COLO829 (cell line): ENCODE results near the gene IL32.

Source experiments
- DNase-seq: peaks from one replicate; pipeline ENCODE4 v3.0.0; 2012; ENCODE audit warnings: low spot score

IL32 gene

DNA sequence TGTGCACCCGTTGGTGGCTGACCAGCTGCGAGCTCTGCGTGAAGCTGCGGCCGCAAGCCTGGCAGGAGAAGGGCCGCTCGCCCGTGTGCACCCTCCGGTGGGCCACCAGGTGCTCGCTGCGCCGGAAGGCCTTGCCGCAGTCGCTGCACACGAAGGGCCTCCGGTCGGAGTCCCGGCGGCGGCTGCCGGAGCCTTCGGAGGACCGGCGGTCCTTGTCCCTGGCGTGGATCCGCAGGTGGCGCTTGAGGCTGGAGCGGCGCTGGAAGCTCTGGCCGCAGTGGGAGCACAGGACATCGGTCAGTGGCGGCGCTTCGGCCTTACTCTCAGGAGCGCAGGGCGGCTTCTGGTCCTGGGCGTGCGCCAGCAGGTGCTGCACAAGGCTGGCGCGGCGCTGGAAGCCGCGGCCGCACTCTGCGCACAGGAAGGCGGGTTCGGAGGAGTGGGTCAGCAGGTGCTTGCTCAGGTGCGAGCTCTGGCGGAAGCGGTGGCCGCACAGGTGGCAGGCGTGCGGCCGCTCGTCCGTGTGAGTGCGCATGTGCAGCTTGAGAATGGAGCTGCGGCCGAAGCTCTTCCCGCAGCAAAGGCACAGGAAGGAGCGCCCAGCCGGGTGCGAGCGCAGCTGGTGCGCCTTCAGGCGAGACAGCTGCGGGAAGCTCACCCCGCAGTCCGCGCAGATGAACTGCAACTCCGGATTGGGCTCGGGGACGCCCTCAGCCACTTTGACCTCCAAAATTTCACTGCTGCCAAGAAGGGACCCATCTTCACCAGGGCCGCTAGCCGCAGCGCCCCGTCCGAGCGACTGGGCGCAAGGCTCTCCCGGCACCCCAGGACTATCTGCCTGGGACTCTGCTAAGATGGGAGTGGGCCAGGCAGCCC is 24.5 kb downstream of the IL32 start:
- DNase-seq, result no peak

DNA sequence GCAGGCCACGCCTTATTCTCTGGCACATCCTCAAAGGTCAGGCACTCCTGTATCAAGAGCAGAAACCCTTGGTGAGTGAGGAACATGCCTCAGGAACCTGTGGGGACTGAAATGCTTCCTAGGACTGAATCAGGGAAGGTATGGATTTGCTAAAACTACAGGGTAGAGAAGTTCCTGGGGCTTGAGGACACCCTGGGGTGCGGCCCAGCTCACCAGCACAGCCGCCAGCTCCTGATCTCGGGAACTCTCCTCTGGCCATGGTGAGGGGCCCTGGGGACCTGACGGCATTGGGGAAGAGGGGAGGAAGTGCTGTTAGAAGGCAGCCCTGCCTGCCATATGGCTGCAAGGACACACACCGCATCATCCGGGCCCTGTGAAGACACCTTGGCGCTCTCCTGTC is 26.1 kb downstream of the IL32 start:
- DNase-seq, result no peak

DNA sequence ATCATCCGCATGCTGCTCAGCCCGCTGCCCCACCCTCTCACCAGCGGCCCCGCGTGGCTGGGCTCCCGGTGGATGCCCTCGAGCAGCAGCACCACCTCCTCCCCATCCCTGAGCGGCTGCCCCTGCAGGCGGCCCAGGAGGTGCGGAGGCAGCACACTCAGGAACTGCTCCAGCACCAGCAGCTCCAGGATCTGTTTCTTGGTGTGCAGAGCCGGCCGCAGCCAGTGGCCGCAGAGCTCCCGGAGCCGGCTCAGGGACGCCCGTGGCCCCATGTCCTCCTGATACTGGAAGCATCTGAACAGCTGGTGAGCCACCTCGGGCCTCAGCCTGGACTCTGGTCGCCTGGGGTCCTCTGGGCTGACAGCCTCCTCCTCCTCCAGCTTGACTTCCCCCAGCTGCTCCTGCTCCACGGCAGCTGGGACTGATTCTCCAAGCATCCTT is 27.1 kb downstream of the IL32 start:
- DNase-seq, result no peak

DNA sequence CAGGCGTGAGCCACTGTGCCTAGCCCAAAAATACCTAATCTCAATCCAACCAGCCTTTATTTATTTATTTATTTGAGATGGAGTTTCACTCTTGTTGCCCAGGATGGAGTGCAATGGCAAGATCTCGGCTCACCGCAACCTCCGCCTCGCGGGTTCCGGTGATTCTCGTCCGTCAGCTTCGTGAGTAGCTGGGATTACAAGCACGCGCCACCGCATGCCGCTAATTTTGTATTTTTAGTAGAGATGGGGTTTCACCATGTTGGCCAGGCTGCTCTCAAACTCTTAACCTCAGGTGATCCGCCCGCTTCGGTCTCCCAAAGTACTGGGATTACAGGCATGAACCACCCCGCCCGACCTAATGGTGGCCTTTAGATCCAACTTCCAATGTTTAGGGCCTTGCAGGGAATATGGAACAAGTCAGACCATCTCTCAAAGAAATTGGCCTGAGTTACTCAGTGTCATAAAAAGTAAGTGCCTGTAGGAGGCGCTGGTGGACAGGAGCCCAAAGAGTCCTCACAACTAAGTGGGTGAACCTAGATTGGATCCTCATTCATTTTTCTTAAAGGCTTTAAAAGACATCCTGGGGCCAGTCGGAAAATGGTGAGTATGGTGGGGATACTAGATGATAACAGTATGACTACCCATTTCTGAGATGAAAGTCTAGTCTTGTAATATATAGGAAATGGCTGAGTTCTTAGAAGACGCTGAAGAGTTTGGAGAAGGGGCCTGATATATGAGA is 29.0 kb downstream of the IL32 start:
- peak; percentile 48 for DNase-seq

DNA sequence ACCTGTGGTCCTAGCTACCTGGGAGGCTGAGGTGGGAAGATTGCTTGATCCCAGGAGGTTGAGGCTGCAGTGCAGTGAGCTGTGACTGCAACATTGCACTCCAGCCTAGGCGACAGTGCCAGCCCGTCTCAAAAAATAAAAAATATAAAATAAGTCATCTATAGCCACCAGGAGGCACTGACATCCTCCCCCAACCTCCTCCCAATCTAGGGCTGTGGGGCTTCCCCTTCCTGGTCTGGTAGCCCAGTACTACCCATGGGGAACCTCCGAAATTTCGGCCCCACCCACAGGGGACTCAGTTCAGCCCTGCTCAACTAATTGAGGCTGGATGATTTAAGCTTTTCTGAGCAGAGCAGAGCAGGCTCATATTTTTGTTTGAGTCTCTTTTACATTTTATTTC is 30.4 kb downstream of the IL32 start:
- DNase-seq, result no peak

DNA sequence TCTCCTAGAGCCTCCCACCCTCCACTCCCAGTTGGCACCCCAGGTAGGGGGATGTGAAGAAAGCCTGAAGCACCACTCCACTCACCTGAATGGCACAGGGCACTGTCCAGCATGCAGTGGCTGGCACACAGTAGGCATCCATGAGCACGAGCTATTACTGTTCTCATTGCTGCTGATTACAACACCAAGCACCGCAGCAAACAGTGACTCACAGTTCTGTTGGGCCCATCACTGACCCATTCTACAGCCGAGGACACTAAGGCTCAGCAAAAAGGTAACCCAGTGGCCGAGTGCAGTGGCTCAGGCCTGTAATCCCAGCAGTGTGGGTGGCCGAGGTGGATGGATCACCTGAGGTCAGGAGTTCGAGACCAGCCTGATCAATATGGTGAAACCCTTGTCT is 30.9 kb downstream of the IL32 start:
- DNase-seq, result no peak

DNA sequence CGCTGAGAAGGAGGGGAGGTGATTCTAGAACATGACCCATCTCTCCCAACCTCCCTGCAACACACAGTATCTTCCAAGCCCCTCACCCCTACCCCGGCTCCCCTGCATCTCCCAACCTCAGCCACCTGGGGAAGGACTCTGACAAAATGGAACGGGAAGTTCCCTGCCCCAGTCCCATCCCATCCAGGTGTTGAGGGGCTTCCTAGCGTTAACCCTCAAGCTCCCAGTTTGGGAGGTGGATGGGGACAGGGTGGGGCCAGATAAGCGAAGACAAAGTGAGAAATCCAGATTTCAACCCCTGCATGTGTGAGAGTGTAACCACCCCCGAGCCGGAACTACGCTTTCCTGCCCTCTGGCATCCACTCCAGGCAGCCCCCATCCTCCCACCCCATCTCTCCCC is 31.8 kb downstream of the IL32 start:
- no peak for DNase-seq

DNA sequence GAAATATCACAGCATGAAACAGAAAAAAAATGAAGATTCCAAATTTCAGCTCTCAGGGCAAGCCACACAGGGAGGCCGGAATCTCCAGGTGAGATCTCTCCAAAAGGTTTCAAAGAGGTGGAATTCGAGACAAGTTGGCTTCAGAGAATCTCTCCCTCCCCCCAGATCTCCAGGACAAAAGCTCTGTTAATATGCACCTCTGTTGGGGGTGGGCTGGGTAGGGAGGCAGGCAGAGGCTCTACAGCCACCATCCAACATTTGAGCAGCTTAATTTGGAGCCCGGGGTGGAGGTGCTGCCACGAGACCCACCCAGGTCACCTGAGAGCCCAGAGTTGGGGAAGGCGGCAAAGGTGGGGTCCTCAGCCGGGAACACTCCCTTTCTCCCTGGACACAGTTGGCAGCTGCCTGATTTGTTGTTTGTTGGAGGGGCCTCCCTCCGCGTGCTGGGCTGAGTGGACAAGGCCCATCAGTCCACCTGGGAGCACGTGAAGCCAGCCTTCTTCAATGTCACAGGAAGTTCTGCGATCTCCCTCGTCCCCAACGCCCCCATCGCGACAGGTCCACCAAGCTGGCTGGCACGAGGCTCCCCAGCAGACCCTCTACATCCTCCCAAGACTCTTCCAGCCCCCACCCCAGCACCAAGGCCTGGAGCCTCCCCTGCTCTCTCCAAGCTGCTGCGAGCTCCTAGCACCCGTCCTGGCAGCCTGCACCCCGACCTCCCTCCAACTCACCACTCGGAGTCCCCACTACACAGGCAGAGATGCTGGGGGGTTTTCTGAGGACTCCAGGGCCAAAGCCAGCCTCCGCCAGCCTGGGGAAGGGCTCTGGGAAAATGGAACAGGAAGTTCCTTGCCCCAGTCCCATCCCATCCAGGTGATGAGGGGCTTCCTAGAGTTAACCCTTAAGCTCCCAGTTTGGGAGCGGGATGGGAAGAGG is 33.3 kb downstream of the IL32 start, which contains the start of gene ZSCAN10:
Gene ZSCAN10 (minus strand): TSS at position 836 of the 936 bp plus-strand sequence. CDS start 6,357 bp downstream, outside the sequence.
- no peak for DNase-seq

DNA sequence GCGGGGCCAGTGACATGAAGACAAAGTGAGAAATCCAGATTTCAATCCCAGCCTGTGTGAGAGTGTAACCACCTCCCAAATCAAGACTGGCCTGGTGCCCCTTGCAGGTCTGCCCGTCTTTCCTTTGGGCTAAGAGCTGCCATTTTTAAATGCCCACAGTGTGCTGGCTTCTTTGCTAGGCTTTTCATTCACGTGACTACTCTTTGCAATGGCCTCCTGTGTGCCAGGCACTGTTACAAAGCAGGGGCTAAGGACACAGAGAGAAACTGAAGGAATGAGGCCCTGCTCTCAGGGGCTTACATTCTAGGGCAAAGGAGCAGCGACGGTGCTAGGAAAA is 33.9 kb downstream of the IL32 start:
- no peak for DNase-seq

DNA sequence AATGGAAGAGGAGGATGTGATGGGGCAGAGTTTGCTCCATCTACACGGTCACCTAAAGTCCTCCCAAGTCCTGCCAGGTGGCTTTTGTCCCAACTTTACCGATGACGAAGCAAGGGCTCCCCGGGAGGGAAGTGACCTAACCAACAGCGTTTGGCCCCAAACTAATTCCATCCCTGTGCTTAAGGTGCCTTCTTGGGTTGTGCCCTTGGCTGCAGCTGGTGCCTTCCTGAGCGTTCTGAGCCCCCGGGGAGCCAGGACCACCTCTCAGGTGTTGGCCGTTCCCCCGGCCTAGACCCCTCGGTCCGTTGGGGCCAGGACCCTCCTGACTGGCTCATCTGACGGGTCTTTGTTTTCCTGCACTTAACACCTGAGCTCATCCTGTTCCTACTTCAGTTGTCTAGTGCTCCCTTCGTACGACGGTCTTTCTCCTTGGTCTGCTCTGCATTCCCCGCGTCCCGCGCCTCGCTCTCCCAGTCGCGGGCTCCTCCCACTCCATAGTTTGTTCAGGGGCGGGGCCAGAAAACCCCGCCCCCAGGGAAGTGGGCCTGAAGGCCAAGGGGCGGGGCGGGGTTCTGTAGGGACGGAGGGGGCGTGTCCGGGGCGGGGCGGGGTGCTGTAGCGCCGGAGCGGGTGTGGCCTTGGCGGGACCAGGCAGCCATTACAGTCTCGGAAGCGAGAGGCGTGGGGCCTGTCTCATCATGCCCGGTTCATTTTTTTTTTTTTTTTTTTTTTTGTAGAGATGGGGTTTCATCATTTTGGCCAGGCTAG is 34.5 kb downstream of the IL32 start:
- DNase-seq, result peak; percentile 98

DNA sequence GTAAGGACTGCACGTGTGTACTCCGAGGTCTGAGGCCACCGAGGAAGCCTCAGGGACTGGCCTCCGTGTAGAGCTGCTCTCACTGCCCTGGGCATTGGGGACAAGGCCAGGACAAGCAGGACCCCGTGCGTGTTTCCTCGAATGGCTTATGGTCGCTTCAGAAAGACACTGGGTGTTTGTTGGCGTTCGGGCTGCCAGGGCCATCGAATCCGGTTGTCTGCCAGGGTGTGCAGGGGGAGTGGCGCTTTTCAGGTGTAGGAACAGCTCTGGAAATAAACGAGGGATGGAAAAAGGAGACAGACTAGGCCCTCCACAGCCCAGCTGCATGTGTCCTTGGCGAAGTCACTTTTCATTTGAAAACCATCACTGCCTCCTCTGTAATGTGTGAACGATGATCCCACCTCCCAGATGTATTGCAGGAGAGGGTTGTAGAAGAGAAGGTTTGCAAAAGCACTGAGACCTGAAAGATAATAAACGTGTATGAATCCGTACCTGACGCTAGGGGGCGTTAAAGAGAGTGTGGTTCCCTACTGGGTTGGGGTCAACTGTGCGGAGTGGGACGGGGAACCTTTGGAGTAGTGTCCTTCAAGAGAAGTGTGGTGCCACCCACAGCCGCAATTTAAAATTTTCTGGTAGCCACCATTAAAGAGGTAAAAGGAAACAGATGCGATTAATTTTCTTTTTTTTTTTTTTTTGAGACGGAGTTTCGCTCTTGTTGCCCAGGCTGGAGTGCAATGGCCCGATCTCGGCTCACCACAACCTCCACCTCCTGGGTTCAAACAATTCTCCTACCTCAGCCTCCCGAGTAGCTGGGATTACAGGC is 35.8 kb downstream of the IL32 start:
- DNase-seq, result no peak

DNA sequence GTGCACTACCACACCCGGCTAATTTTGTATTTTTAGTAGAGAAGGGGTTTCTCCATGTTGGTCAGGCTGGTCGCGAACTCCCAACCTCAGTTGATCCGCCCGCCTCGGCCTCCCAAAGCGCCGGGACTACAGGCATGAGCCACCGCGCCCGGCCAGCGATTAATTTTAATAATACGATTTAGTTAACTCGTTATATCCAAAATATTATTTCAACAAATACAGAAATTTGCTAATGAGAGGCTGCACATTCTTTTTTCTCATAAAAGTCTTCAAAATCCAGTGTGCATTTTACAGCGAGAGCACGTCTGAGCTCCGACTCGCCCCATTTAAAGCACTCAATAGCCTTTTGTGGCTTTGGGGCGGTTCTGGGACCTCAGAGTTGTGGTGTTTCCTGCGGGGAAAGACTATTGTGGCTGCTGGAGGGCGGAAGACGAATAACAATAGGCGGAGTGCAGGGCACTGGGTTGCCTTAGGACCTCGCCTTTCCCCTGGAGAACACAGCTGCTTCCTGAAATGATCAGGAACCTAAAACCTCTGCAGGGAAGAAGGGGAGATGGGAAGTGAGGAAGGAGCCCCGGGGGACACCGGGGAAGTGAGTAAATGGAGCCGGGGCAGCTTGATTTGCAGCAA is 36.5 kb downstream of the IL32 start:
- no peak for DNase-seq

DNA sequence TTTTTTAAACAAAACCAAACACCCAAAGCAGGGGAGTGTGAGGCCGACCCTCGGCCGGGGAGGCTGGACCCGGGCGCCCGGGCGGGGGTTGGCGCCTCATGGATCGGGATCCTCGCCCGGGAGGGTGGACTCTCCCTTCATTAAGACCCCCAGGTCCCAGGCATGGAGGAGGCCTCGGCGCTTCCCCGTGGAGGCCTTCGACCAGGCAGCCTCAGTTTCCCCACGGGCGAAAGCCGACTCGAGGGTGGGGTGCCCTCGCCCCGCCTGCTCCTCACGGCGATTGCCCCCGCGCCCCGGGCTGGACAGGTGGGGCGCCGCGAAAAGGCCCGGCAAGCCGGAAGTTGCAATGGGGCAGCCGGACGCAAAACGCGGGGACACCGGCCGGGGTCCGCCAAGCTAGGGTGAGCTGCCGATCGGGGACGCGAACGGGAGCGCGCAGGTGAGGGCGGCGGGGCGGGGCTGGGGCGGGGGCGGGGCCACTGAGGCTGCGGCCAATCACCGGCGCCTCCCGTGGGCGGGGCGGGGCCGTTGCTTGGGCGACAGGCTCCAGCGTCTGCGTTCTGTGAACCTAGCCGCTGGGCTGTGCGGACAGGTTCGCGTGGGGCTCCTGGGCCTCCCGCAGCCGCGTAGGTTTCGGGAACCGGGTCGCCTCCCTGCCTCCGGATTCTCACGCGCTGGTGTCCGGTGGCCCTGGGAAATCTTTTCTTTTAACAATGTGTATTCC is 40.9 kb downstream of the IL32 start:
- peak; percentile 93 for DNase-seq

DNA sequence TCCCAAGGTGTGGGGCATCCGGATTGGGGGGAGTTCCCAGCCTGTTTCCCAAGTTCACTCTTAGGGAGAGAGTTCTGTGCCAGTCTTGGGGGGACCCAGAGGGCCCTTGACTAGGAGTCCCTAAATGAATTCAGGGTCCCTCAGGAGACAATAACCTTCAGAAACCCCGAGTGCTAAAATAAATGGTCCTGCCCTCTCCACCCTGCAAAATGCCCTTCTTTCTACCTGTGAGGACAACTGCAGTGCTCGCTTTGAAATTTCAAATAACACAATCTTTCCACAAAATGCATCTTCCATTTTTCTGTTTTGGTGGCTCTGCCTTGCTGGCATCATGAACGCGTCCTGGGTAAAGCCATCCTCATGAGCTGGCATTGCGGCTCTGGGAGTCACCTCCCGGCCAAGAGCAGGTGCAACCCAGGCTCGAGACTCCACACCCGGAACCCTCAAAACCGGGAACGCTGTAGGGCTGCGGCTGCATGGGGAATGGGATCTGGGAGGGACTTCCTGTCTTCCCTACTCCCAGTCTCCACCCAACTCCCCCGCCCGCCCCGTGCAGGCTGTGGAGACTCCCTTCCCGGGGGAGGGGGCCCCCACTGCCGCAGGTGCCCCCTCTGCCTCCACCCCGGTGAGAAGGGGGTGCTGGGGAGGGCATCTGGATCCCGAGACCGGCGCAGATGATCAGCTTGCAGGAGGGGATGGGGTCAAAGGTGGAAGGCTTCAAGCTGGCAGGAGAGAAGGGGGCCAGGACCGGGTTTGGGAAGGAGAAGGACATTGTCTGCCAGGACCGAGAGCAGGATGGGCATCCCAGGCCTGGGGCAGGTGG is 46.8 kb downstream of the IL32 start, which contains the start of gene ZNF205:
Gene ZNF205 (plus strand): TSS at position 529 of the 823 bp plus-strand sequence. CDS start 845 bp downstream, outside the sequence.
- DNase-seq, result peak; percentile 90

DNA sequence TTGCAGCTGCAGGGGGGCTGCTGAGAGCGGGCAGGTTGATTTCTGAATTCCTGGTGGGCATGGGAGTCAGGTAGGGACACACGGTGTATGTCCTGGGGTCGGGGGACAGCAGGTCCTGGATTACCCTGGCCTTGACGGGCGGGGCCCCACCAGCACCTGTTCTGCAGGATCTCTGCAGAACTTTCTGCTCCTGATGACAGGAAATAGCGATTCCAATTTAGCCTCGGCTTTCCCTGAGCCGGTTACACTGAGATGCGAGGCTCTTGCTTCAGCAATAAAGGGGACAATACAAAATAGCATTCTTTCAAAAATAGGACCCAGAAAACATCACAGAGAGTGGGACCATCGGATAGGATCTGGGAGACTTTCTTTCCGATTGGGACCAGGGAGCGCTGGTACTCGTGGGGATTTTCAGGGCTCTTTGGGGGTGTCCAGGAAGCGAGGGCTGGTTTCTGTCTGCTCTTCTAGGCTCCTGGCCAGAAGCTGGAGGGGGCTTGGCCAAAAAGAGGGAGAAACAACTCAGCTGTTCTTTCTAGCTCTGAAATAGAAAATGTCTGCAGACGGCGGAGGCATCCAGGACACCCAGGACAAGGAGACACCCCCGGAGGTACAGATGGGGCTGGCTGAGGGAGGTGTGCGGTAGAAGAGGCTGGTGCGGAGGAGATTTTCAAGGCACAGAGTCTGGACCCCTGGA is 47.6 kb downstream of the IL32 start:
- no peak for DNase-seq

DNA sequence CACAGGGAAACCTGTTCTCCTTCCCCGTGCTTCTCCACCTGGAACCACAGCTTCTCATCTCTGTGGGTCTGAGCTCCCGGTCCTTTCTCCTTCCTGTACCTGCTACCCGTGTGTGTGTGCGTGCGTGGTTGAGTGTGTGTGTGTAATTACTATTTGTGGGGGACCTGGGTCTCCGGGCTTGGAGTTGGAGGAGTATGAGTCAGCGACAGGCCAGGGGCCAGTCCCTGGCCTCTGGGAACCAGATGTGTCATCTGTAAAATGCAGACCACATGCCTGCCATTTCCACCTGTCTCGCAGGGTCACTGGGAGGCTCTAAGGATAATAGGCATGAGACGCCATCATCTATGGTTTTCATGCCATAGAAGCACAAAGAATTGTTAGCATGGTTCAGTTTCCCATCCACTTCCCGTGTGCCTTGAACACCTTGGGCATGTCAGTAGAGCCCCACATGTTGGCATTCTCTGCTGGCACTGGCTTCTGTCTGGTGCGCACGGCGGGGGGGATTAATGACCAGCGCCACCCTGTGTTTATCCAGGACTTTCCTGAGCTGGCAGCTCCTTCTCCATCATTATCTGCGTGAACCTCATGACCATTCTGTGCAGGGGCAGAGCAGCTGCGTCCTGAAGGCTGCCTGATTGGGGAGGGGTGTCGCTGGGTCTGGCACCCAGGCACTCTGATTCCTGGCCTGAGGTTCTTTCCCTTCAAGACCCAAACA is 48.5 kb downstream of the IL32 start:
- DNase-seq, result no peak

DNA sequence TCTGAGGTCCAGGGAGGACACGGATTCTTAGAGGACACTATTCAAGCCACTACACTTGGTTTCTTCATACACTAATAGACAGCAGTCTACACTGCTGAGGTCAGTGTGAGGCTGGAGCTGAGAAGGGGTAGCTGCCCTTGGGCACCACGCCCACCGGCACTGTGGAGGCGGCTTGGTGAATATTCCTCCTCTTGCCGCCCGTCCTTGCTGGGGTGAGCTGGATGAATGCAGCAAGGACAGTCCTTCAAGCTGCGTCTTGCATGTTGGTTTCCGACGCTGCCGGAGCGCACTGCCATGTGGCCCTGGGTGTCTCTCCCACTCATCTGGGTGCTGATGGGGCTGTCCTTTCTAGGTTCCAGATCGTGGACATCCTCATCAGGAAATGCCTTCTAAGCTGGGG is 49.6 kb downstream of the IL32 start:
- DNase-seq, result no peak
